Measurements from ENCODE around the gene TCAP.

DNA sequence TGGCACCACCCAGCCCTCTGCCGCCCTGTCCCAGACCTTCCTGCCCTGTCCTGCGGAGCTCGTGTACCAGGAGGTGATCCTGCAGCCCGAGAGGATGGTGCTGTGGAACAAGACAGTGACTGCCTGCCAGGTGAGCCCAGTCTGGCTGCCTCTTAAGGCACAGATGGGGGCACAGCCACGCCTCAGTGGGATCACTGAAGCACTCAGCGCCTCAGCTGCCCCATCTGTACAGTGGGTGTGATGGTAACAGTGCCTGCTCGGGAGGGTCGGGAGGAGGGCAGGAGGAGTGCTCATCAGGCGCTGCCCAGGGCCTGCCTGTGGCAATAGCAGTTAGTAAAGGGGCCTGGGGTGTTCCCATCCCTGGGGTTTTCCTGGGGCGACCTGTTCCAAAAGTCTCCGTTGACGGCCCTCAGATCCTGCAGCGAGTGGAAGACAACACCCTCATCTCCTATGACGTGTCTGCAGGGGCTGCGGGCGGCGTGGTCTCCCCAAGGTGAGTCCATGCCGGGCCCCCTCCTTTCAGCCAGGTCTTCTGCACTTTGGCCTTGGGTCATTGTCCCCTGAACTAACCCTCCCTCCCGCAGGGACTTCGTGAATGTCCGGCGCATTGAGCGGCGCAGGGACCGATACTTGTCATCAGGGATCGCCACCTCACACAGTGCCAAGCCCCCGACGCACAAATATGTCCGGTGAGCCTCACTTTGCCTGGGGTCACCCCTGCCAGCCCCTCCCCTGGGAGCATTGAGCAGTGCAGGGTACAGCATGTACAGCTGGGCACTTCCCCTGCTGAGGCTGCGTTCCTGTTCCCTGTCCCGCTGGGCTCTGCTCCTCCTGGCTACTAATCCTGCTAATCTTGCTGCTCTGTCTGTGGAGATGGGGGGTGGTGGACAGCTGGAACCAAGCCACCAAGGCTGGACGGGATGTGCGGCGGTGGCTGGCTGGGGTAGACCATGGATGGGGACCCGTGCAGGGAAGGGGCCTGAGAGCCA lies 4.5 kb upstream of the TCAP start:
- TF ChIP-seq, protein P1, sequence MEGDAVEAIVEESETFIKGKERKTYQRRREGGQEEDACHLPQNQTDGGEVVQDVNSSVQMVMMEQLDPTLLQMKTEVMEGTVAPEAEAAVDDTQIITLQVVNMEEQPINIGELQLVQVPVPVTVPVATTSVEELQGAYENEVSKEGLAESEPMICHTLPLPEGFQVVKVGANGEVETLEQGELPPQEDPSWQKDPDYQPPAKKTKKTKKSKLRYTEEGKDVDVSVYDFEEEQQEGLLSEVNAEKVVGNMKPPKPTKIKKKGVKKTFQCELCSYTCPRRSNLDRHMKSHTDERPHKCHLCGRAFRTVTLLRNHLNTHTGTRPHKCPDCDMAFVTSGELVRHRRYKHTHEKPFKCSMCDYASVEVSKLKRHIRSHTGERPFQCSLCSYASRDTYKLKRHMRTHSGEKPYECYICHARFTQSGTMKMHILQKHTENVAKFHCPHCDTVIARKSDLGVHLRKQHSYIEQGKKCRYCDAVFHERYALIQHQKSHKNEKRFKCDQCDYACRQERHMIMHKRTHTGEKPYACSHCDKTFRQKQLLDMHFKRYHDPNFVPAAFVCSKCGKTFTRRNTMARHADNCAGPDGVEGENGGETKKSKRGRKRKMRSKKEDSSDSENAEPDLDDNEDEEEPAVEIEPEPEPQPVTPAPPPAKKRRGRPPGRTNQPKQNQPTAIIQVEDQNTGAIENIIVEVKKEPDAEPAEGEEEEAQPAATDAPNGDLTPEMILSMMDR (IDR thresholded peaks at IDR 0.05), result no peak
- TF ChIP-seq POLR2AphosphoS5 (IDR thresholded peaks at IDR 0.05), result peak in 1 of 3 donors; percentile 24
- no peak for TF ChIP-seq POLR2A (IDR thresholded peaks at IDR 0.05)
